Astrocyte of the cerebellum (primary cell): ENCODE measurements around the gene PI16.

Experiments used
- DNase-seq: peaks from one replicate; pipeline ENCODE4 v3.0.0-alpha.2; 2011; ENCODE audit warnings: low read depth
- H3K4me3 ChIP-seq: 2 replicates; pipeline ENCODE4 v1.5.1; 2011; ENCODE audit warnings: mild to moderate bottlenecking, low read depth, low read length, moderate library complexity
- CTCF ChIP-seq: IDR thresholded peaks from 2 replicates; pipeline ENCODE4 v1.5.1; 2012; ENCODE audit warnings: low read length, low read depth, moderate library complexity, mild to moderate bottlenecking; ENCODE audit errors: missing control alignments
- in situ Hi-C: cut with HindIII; loops from 2 replicates; pipeline ENCODE4 v1.10.0; 2017; ENCODE audit warnings: low sequenced_read_pairs

PI16 gene

DNA sequence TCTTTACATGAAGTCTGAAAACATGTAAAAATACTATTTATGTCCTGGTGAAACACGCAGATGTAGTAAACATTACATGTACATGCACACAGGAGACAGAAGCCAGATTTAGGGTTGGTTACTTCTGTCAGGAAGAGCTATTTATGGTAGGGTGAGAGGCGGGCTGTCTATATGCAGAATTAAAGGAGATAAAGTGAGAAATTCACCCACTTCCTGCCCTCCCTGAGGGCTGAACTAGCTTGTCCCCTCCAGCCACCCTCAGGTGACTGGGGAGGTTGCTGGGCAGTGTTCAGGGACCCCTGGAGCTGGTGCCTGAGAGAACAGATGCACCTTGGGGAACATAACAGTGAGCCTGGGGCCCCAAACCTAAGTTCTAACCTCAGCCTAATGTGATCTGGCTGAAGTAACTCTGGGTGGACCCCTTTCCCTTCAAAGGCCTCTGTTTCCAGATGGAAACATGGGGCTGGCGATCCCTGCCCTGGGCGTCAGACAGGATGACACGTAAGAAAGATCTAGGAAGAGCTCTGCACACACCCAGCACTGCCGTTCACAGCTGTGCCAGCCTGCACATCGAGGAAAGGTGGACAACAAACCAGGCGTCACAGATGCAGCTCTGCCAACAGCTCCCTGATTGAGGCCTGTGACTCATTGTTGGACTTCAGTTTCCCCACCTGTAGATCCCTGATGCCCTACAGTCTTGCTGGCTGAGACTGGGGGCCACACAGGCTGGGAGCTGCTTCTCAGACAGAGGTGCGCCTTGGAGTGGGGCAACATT is 1.3 kb downstream of the PI16 start:
- H3K4me3 ChIP-seq = no peak overlapping the region
- in situ Hi-C loops = no loop called here
- no peak for TF ChIP-seq CTCF
- DNase-seq = no peak

- in situ Hi-C loops = no loop called here
- no peak overlapping the region for H3K4me3 ChIP-seq
- no peak for TF ChIP-seq CTCF
- no peak for DNase-seq
These were observed 1.9 kb downstream of the PI16 start for GRCh38 chr6:36956446-36956820.

- no peak for DNase-seq
- no peak overlapping the region for H3K4me3 ChIP-seq
- no peak for TF ChIP-seq CTCF
- in situ Hi-C loops = no loop called here
These were observed 3.3 kb downstream of the PI16 start for GRCh38 chr6:36957773-36958271.

DNA sequence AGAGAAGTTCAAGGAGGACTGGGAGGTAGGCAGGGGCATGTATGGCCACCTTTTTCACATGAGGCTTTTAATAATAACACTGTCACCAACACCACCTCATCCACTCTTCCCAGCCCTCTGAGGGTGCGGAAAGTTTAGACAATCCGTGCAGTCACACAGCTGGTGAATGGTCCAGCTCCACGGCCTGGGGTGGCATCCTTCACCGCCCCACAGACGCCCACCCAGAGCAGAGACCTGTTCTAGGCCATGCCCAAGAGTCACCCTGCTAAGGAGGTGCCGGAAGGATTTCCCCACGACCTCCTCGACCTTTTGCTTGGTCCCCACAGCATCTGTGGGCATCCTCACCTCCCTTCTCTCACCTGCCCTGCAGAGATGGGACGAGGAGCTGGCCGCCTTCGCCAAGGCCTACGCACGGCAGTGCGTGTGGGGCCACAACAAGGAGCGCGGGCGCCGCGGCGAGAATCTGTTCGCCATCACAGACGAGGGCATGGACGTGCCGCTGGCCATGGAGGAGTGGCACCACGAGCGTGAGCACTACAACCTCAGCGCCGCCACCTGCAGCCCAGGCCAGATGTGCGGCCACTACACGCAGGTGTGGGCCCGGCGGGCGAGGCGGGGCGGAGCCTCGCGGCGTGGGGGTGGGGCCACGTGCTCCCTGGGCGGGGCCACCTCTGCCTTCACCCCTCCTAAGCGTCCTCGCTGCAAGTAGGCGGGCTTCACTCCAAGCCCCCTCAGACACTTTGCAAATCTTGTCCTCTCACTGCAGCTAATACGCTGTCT is 4.4 kb downstream of the PI16 start:
- H3K4me3 ChIP-seq = no peak overlapping the region
- in situ Hi-C loops = no loop called here
- no peak for TF ChIP-seq CTCF
- DNase-seq = no peak

GRCh38 chr6:36959555-36960250 is 5.2 kb downstream of the PI16 start:
- H3K4me3 ChIP-seq = no peak overlapping the region
- in situ Hi-C loops = no loop called here
- no peak for TF ChIP-seq CTCF
- DNase-seq = no peak

DNA sequence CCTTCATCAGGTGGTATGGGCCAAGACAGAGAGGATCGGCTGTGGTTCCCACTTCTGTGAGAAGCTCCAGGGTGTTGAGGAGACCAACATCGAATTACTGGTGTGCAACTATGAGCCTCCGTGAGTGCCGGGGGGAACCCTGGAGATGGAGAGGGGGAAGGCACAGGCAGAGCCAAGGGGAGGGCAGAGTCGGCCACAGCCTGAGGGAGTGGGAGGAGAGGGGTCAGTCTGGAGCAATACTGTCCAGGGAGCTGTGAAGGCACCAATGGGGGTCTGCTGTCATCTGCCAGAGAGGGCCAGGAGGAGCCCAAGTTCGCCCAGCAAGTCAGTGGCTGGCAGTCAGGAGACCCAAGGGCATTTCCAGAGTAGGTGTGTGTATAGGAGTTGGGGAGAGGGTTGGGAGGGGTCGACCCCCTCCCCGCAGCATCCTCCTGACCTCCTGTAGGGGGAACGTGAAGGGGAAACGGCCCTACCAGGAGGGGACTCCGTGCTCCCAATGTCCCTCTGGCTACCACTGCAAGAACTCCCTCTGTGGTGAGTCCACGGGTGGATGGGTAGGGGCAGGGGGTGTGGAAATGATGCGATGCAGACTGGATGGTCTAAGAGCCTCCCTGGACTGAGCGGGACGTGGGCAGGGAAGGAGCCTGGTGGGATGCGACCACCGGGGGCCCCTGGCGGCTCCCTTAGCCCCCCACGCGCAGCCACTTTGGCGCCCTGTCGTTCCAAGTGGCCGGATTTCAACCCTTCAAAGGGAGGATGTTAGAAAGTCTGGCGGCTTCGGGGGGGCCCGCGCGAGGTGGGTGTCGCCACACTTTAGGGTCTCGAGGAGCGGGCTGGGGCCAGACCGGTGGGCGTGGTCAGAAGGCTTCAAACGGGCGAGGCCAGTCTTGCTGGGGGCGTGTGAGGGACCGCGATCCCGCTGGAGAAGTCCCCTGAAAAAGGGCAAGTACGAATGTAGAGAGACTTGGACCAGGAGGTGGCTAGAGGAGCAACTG is 7.2 kb downstream of the PI16 start:
- no peak overlapping the region for H3K4me3 ChIP-seq
- in situ Hi-C loops = no loop called here
- no peak for TF ChIP-seq CTCF
- DNase-seq = no peak
